Activated gamma-delta T cell (primary cell): ENCODE data around the gene SLC24A4.

Experiments
- DNase-seq: peaks from one replicate; lab custom pipeline; 2025; lab: John Stamatoyannopoulos, UW

SLC24A4 gene

GRCh38 chr14:92316937-92317336 is 6.0 kb upstream of the SLC24A4 start:
- no peak for DNase-seq

DNA sequence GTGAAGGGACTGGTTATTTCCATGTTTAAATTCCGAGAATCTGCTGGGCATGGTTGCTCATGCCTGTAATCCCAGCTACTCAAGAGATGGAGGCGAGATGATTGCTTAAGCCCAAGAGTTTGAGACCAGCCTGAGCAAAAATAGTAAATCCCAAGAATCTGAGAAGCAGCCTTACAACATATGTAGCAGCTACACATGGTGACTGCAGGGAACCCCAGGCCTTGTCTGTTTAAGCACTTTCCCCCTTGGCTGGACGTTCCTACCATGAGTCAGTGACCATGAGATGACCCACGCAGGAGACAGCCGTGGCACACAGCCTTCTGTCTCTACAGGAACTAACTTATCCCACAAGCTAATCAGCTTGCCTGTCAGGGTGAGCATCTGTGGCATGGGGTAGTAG is 5.5 kb upstream of the SLC24A4 start:
- no peak for DNase-seq

- DNase-seq = no peak
Observed at GRCh38 chr14:92321701-92322100, 1.3 kb upstream of the SLC24A4 start.

DNA sequence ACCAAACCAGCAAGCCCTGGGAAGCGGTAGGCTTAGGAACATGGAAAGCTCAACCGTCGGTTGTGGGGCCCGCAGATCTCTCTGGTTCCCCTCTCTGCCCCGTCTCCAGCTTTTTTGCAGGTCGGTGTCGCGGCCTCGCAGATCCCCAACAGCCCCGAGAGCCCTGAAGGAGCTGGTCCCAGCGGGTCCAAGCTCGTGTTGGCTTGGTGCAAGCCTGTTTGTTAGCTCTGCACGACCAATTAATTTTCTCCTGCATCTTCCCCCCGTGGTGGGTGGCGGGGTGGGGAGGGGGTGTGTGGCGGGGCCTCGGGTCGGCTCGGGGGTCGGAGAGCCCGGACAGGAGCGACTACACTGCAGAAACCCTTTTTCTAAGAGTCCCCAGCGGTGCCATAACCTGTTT is 449 bp upstream of the SLC24A4 start:
- no peak for DNase-seq

- DNase-seq = no peak
Observed at GRCh38 chr14:92323916-92324818, 1.2 kb downstream of the SLC24A4 start.

- no peak for DNase-seq
Observed at GRCh38 chr14:92325835-92326234, 2.9 kb downstream of the SLC24A4 start.

- DNase-seq = no peak
Observed at GRCh38 chr14:92328664-92329255, 5.8 kb downstream of the SLC24A4 start.

- no peak for DNase-seq
Observed at GRCh38 chr14:92334050-92334449, 11.1 kb downstream of the SLC24A4 start.

DNA sequence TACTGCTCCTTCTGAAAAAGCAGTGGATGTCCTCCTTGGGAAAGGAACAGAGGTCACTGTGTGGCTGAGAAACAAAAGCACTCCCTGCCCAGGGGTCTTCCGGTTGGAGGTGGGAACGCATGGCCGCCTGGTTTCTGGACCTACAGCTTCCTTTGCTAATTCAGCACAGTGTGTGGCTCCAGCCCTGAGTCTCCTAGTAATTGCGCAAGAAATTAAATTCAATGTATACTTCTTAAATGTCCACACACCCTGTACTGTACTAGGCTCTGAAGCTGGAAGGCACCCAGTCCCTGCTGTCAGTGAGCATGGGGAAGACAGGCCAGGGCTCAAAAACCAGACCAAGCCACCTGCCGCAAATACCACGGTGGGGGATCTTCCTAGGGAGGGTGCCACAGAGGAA is 13.4 kb downstream of the SLC24A4 start:
- no peak for DNase-seq

DNA sequence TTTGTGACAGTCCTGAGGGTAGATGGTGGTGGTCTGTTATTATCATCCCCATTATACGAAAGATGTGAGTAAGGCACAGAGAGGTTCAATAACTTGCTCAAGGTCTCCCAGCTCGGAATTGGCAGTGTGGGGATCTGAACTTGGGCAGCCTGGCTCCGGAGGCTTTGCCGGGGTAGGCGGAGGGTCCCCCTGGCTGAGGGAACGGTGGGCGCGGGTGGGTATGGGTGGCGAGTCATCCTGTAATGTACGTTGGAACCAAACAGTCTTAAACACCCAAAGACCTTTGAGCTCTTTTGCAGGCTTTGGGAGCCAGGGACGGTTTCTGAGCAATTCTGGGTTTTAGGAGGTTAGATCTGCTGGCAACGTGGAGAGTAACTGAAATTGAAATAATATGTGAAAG is 16.5 kb downstream of the SLC24A4 start:
- no peak for DNase-seq

DNA sequence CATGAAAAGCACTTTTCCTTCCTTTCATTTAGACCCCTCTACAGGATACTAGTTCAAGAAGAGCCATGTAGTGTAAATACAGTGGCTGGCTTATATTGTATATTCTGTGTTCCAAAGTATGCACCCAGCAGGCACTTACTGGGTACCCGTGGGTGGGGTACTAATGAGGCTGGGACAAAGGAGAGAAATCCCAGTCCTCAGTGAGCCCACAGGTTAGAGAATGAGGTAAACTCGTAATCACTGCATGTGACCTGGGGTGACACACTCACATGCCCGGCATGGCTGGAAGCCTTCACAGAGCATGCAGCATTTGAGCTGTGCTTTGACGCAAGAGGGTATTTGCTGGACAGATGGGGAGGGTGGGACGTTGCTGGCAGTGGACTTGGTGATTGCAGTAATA is 17.1 kb downstream of the SLC24A4 start:
- no peak for DNase-seq

DNA sequence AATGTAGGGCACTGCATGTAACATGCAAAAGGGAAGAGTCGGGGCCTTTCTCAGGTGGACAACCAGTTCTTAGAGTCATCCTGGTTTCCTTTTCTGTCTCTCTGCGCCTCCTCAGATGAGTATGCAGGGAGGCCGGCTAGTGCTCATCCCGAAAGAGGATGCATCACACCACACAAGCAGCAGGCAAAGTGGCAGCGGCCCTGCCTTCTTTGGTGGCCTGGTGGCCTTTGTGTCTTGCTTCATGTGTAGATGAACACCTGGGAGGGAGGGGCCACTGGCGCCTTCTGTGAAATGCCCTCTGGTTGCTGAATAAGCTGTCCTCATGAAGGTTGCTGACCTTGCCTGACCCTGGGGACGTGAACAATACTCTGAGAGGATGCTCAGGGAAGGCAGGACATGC is 18.0 kb downstream of the SLC24A4 start:
- DNase-seq = no peak

DNA sequence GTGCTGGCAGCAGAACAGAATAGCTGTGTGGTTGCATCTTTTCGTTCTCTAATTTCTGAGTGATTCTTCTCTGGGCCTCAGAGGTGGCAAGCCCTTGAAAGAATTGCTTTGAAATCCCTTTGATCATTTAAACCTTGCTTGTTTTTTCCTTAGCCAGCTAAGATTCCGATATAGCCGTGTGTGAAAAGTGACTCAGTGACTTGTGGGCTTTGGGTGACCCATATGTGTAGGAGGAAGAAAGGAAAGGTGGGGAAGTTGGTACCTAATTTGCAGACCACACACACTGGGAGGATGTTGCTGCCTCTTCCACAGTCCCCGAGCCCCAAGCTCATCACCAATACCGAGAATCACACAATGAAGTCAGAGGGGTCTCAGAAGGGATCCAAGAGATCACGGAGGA is 18.8 kb downstream of the SLC24A4 start:
- DNase-seq = no peak

- DNase-seq = no peak
Observed at GRCh38 chr14:92348154-92348553, 25.2 kb downstream of the SLC24A4 start.

DNA sequence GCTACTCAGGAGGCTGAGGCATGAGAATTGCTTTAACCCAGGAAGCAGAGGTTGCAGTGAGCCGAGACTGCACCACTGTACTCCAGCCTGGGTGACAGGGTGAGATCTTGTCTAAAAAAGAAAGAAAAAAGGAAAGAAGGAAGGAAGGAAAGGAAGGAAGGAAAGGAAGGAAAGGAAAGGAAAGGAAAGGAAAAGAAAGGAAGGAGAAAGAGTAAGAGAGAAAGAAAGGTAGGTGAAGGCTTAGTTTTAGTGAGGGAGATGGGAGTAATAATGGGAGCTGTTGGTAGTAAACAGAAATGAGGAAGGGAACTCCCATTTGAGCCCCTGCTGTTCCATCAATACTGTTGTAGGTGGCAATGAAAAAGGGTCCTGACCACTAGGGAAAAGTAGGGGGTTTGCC is 28.8 kb downstream of the SLC24A4 start:
- no peak for DNase-seq

DNA sequence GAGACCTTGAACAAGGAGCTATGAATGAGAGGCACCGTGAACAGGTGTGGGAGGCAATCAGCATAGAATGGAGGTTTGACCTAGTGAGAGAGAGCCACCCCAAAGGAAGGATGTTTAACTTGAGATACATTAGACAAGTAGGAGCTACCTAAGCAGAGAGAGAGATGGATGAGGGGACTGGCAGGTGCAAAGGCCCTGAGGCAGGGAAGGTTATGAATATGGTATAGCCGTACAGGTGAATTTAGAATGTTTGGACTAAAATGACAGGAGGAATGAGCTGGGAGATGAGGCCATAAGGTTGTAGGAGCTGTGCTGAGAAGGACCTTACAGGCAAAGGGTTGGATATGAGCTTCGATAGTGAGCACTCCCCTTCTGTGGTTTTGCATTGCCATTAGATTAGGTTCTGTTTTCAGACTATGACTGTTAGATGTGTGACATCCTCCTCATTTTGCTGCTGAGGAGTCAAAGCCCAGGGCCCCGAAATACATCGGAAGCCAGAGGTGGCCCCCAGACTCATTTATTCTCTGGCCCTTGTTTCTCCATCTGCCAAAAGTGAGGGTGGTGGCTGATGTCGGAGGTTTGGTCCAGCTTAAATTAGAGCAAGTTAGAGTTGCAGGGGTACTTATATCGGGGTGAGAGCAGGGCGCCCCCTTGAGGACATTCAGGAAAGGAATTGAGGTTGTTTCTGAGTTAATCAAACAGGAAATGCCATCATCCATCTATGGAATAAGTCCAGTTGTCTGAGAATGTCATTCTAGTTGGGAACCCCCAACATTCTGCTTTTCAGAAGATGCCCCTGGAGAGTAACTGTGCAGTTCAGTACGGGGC is 29.4 kb downstream of the SLC24A4 start:
- DNase-seq = no peak

GRCh38 chr14:92353447-92353846 is 30.5 kb downstream of the SLC24A4 start:
- DNase-seq = no peak

GRCh38 chr14:92356677-92357076 is 33.7 kb downstream of the SLC24A4 start:
- no peak for DNase-seq

GRCh38 chr14:92360651-92361370 is 37.8 kb downstream of the SLC24A4 start:
- DNase-seq = no peak

- no peak for DNase-seq
Observed at GRCh38 chr14:92362781-92363235, 39.8 kb downstream of the SLC24A4 start.

- no peak for DNase-seq
Observed at GRCh38 chr14:92366237-92366636, 43.3 kb downstream of the SLC24A4 start.

GRCh38 chr14:92368001-92368400 is 45.0 kb downstream of the SLC24A4 start:
- DNase-seq = no peak
